Occipital lobe (tissue), 1 donor: Measurements from ENCODE around the gene CLDN10. TPM values are rescaled to one million over a fixed set of nuclear protein-coding genes. Genes with fewer than 3 reads are reported as not detected.

Experiments used
- total RNA-seq: library from RNA; depleted of rRNA; stranded (reverse); fragments of >200 nt; gene quantifications from one replicate; pipeline ENCODE4 v1.2.3, GENCODE V29; 2014

Gene CLDN10
- total RNA-seq, 1 donor from 2014 or later, result 2.3 TPM

Other genes starting within 250 kb of the CLDN10 start
- 43.7 TPM for gene DZIP1, start 92.0 kb downstream of the CLDN10 start, total RNA-seq
- 32.6 TPM for gene DNAJC3, start 124.4 kb downstream of the CLDN10 start, total RNA-seq